Immature natural killer cell (primary cell): ENCODE results near the gene DNAJA1. TPM values are rescaled to one million over a fixed set of nuclear protein-coding genes. Genes with fewer than 3 reads are reported as not detected.
A peak's percentile ranks its signal among the peaks of the same experiment; 100 is the strongest.
"Not testable (repeated sequence)": the region's sequence is repeated elsewhere in the genome, so short reads cannot be mapped to it uniquely, and the experiment has no call there.

ENCODE experiments used
- DNase-seq, 3 donors: peaks; one replicate each; pipeline ENCODE4 v3.0.0; 2022; ENCODE audit warnings: mixed read lengths in 1 of 3
- H3K27ac Mint-ChIP-seq, 6 donors: one replicate each; pipeline ENCODE4 v1.8.0; 2020; ENCODE audit warnings: mixed read lengths in 6 of 6, mild to moderate bottlenecking in 5 of 6, inconsistent platforms in 4 of 6, moderate library complexity in 3 of 6
- H3K27me3 Mint-ChIP-seq, 3 donors: one replicate each; pipeline ENCODE4 v1.8.0; 2020 to 2021; ENCODE audit warnings: low read depth in 3 of 3, mild to moderate bottlenecking in 3 of 3, mixed read lengths in 3 of 3, moderate library complexity in 3 of 3, inconsistent platforms in 1 of 3
- H3K36me3 Mint-ChIP-seq, 3 donors: one replicate each; pipeline ENCODE4 v1.8.0; 2020; ENCODE audit warnings: mixed read lengths in 3 of 3, inconsistent platforms in 2 of 3, mild to moderate bottlenecking in 2 of 3
- H3K4me1 Mint-ChIP-seq, 2 donors: one replicate each; pipeline ENCODE4 v1.8.0; 2020; ENCODE audit warnings: inconsistent platforms in 2 of 2, mild to moderate bottlenecking in 2 of 2, mixed read lengths in 2 of 2, moderate library complexity in 1 of 2
- H3K4me3 Mint-ChIP-seq, 5 donors: one replicate each; pipeline ENCODE4 v1.8.0; 2020; ENCODE audit warnings: mild to moderate bottlenecking in 5 of 5, mixed read lengths in 5 of 5, inconsistent platforms in 3 of 5, moderate library complexity in 3 of 5
- H3K9me3 Mint-ChIP-seq, 6 donors: one replicate each; pipeline ENCODE4 v1.8.0; 2020; ENCODE audit warnings: mild to moderate bottlenecking in 6 of 6, mixed read lengths in 6 of 6, inconsistent platforms in 4 of 6, moderate library complexity in 3 of 6
- polyA plus RNA-seq, 3 donors: library from polyadenylated mRNA; unstranded; fragments of 300-500 nt; fragmentation: Illumina TruSeq; gene quantifications; one replicate each; pipeline ENCODE4 v1.2.3, GENCODE V29; 2021

Gene DNAJA1
- 100 to 1,000 TPM in 1 of 3 donors, 10 to 100 TPM in 2; 64.2 to 108 (median 95.2) TPM for polyA plus RNA-seq

DNA sequence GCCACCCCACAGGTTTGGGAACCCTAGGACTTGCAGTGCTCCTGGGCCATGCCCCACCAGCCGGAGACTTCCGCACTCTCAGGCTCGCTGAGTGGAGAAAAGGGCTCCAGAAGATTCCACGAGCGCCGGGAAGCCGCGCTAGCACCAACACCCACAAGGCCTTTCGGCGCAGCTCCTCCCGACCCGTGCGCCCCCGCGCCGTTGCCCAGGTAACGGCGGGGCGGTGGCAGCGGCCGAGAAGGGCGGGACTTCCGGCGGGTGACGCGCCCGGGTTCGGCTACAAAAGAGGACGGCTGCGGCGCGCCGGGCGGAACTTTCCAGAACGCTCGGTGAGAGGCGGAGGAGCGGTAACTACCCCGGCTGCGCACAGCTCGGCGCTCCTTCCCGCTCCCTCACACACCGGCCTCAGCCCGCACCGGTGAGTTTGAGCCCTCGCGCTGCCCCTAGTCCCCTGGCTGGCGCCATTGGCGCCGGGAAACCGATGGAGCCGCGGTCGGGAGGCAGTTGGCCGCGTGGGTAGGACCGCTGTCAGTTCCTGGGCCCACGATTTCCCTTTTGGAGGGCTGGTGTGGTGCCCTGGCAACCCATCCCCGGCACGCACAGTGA is at the start of gene DNAJA1:
Gene DNAJA1 (plus strand): TSS at position 308 of the 606 bp plus-strand sequence. CDS start 1,212 bp downstream, outside the sequence.
- peaks cover 0 to 19% (median 12%) of the 10 kb centered on the region in 3 donors for H3K36me3 Mint-ChIP-seq
- peak; percentile 96 to 97 (median 97) for DNase-seq
- peak within 1 kb of the TSS; percentile 93 to 98 (median 96) for H3K27ac Mint-ChIP-seq
- no peaks in the 10 kb centered on the region for H3K9me3 Mint-ChIP-seq
- H3K27me3 Mint-ChIP-seq = peaks cover 18 to 26% (median 20%) of the 10 kb centered on the region in 3 donors
- peaks cover 44 to 71% of the 10 kb centered on the region in 2 donors for H3K4me1 Mint-ChIP-seq
- peak within 1 kb of the TSS; percentile 94 to 97 (median 95) for H3K4me3 Mint-ChIP-seq

GRCh38 chr9:32978051-32978450 is 47.0 kb upstream of the DNAJA1 start:
- no peaks in the 10 kb centered on the region for H3K4me1 Mint-ChIP-seq
- H3K36me3 Mint-ChIP-seq = peaks cover 14 to 30% (median 20%) of the 10 kb centered on the region in 3 donors
- no peaks in the 10 kb centered on the region for H3K9me3 Mint-ChIP-seq
- no peaks in the 10 kb centered on the region for H3K27me3 Mint-ChIP-seq
- H3K4me3 Mint-ChIP-seq = no peak overlapping the region
- no peak for DNase-seq
- H3K27ac Mint-ChIP-seq = peak overlapping the region in 1 of 6 donors; percentile 47

- H3K27ac Mint-ChIP-seq = peak overlapping the region in 1 of 6 donors; percentile 31
Measured at GRCh38 chr9:32986971-32987370, 38.1 kb upstream of the DNAJA1 start.

GRCh38 chr9:32989660-32990059 is 35.4 kb upstream of the DNAJA1 start:
- Mint-ChIP-seq H3K4me1 (peaks cover 3 to 35% of the 10 kb centered on the region in 2 donors), H3K27me3 (no peaks in the 10 kb centered on the region), H3K4me3 (no peak overlapping the region), H3K36me3 (peaks cover 16 to 47% (median 28%) of the 10 kb centered on the region in 3 donors), H3K9me3 (no peaks in the 10 kb centered on the region), H3K27ac (no peak overlapping the region)
- no peak for DNase-seq

More at GRCh38 chr9:32986971-32987370, 38.1 kb upstream of the DNAJA1 start:
- peaks cover 3 to 16% of the 10 kb centered on the region in 2 donors for H3K4me1 Mint-ChIP-seq
- no peaks in the 10 kb centered on the region for H3K9me3 Mint-ChIP-seq
- H3K36me3 Mint-ChIP-seq = peaks cover 24 to 52% (median 36%) of the 10 kb centered on the region in 3 donors
- H3K27me3 Mint-ChIP-seq = no peaks in the 10 kb centered on the region
- no peak overlapping the region for H3K4me3 Mint-ChIP-seq
- no peak for DNase-seq

- Mint-ChIP-seq H3K4me1 (peaks cover 3 to 42% of the 10 kb centered on the region in 2 donors), H3K36me3 (peaks cover 15 to 49% (median 34%) of the 10 kb centered on the region in 3 donors), H3K27ac (no peak overlapping the region)
Measured at GRCh38 chr9:32991897-32992594, 33.0 kb upstream of the DNAJA1 start.

GRCh38 chr9:32992595-32993238 is 32.4 kb upstream of the DNAJA1 start:
- Mint-ChIP-seq H3K36me3 (peaks cover 15 to 44% (median 30%) of the 10 kb centered on the region in 3 donors), H3K4me3 (no peak overlapping the region), H3K4me1 (peaks cover 8 to 42% of the 10 kb centered on the region in 2 donors), H3K27me3 (no peaks in the 10 kb centered on the region), H3K27ac (peak overlapping the region in 1 of 6 donors; percentile 9), H3K9me3 (no peaks in the 10 kb centered on the region)
- no peak for DNase-seq

More at GRCh38 chr9:32991897-32992594, 33.0 kb upstream of the DNAJA1 start:
- DNase-seq = no peak
- H3K9me3 Mint-ChIP-seq = no peaks in the 10 kb centered on the region
- H3K4me3 Mint-ChIP-seq = no peak overlapping the region
- H3K27me3 Mint-ChIP-seq = no peaks in the 10 kb centered on the region

- peaks cover 36 to 50% of the 10 kb centered on the region in 2 donors for H3K4me1 Mint-ChIP-seq
- H3K36me3 Mint-ChIP-seq = peaks cover 11% of the 10 kb centered on the region in 3 donors
- H3K27ac Mint-ChIP-seq = peak overlapping the region; percentile 98 to 99 (median 99)
- DNase-seq = peak in 1 of 3 donors; percentile 21
- peaks cover 5 to 12% (median 8%) of the 10 kb centered on the region in 3 donors for H3K27me3 Mint-ChIP-seq
- peak overlapping the region; percentile 94 to 99 (median 95) for H3K4me3 Mint-ChIP-seq
- not testable (repeated sequence) for H3K9me3 Mint-ChIP-seq
Measured at GRCh38 chr9:33000682-33001055, 24.4 kb upstream of the DNAJA1 start.

DNA sequence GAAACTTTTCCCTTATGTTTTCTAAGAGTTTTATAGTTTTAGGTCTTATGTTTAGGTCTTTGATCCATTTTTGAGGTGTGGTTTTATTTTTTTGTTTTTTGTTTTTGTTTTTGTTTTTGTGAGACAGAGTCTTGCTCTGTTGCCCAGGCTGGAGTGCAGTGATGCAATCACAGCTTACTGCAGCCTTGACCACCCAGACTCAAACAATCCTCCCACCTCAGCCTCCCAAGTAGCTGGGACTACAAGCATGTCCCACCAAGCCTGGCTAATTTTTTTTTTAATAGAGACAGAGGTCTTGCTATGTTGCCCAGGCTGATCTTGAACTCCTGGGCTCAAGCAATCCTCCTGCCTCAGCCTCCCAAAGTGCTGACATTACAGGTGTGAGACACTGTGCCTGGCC is 19.7 kb upstream of the DNAJA1 start:
- not testable (repeated sequence) for H3K4me3 Mint-ChIP-seq, DNase-seq, H3K36me3 Mint-ChIP-seq, H3K9me3 Mint-ChIP-seq, H3K27ac Mint-ChIP-seq
- Mint-ChIP-seq H3K27me3 (peaks cover 5 to 11% (median 8%) of the 10 kb centered on the region in 3 donors), H3K4me1 (peaks cover 15 to 18% of the 10 kb centered on the region in 2 donors)

DNA sequence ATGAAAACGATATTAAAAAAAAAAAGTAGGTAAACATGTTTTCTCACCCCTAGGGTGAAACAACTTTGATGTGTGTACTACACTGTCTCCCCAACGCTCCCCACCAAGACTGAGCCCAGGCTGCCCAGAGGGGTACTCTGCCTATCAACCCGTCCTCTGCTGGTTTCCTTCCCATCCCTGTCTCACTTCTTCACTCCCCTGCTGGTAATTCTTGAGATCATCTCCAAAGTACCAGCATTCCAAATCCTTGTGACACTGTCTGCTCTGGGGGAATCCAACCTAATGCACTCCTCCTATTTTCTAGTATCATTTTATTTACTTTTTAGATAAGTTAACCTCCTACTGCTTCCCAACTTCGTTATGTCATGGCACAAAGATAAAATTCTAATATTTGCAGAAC is 17.3 kb upstream of the DNAJA1 start:
- no peaks in the 10 kb centered on the region for H3K36me3 Mint-ChIP-seq

GRCh38 chr9:33011831-33012230 is 13.2 kb upstream of the DNAJA1 start:
- Mint-ChIP-seq H3K27me3 (no peaks in the 10 kb centered on the region), H3K4me3 (no peak overlapping the region), H3K36me3 (no peaks in the 10 kb centered on the region), H3K9me3 (no peaks in the 10 kb centered on the region), H3K27ac (no peak overlapping the region), H3K4me1 (no peaks in the 10 kb centered on the region)
- no peak for DNase-seq

More for the DNA sequence above, 17.3 kb upstream of the DNAJA1 start:
- no peak overlapping the region for H3K27ac Mint-ChIP-seq
- peaks cover 0 to under 1% of the 10 kb centered on the region in 2 donors for H3K4me1 Mint-ChIP-seq
- H3K9me3 Mint-ChIP-seq = no peaks in the 10 kb centered on the region
- H3K4me3 Mint-ChIP-seq = no peak overlapping the region
- H3K27me3 Mint-ChIP-seq = no peaks in the 10 kb centered on the region
- no peak for DNase-seq

DNA sequence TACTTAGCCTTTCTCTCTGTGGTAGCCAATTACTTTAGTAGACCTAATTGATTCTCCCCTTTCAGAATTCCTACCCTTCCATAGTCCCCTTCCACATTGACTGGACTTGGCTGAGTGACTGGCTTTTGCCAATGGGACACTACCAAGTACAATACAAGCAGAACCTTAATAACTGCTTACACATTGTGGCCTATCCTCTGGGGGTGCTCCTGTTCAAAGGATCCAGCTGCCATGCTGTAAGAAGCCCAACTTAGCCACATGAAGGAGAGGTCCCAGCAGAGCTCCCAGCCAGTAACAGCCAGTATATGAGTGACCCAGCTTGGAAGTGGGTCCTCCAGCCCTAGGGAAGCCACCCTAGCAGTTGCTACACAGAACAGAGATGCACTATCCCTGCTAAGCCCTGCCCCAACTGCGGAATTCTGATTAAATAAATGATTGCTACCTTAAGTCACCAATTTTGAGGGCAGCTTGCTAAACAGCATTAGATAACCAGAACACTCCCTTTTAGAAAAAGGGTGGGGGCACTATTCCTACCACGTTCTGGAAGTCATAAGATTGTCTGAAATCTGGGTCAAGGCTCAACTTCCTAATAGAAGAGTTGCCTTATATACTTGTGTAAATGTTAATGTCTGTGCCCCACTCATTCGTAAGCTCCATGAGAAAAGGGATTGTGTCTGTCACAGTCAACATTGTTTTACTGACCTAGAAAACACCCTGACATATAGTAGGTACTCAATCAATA is 12.6 kb upstream of the DNAJA1 start:
- Mint-ChIP-seq H3K36me3 (no peaks in the 10 kb centered on the region), H3K4me1 (no peaks in the 10 kb centered on the region), H3K27ac (no peak overlapping the region), H3K27me3 (no peaks in the 10 kb centered on the region), H3K9me3 (no peaks in the 10 kb centered on the region), H3K4me3 (no peak overlapping the region)
- DNase-seq = no peak

GRCh38 chr9:33013962-33014664 is 11.0 kb upstream of the DNAJA1 start:
- no peaks in the 10 kb centered on the region for H3K4me1 Mint-ChIP-seq
- H3K36me3 Mint-ChIP-seq = no peaks in the 10 kb centered on the region
- no peaks in the 10 kb centered on the region for H3K9me3 Mint-ChIP-seq
- DNase-seq = no peak
- no peak overlapping the region for H3K4me3 Mint-ChIP-seq
- H3K27me3 Mint-ChIP-seq = no peaks in the 10 kb centered on the region
- no peak overlapping the region for H3K27ac Mint-ChIP-seq

GRCh38 chr9:33014665-33015014 is 10.4 kb upstream of the DNAJA1 start:
- DNase-seq = no peak
- Mint-ChIP-seq H3K27ac (no peak overlapping the region), H3K4me3 (no peak overlapping the region), H3K4me1 (no peaks in the 10 kb centered on the region), H3K9me3 (no peaks in the 10 kb centered on the region), H3K27me3 (no peaks in the 10 kb centered on the region), H3K36me3 (no peaks in the 10 kb centered on the region)
